ENCODE results near the gene TPSB2.
"Not testable (repeated sequence)": the region's sequence is repeated elsewhere in the genome, so short reads cannot be mapped to it uniquely, and the experiment has no call there.

DNA sequence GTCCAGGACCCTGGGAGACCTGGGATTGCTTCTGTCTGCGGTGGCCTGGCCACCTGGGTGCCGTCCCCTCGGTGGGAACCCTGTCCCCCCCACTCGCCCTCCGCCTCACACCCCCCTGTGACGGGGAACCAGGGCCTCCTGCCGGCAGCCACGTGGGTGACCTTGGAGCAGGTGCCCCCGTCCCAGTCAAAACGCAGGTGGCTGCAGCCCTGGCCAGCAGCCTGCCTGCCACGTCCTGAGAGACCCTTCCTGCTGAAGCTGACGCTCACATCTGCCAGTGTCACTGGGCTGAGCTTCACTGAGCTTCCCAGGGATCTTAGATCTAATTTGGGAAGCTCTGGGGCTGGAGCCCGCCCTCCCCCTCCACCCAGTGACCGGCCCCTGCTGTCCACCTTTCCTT lies 3.3 kb downstream of the TPSB2 start:
- TF ChIP-seq POLR2A (IDR thresholded peaks at IDR 0.05) = not testable (repeated sequence)
- TF ChIP-seq, protein P1, sequence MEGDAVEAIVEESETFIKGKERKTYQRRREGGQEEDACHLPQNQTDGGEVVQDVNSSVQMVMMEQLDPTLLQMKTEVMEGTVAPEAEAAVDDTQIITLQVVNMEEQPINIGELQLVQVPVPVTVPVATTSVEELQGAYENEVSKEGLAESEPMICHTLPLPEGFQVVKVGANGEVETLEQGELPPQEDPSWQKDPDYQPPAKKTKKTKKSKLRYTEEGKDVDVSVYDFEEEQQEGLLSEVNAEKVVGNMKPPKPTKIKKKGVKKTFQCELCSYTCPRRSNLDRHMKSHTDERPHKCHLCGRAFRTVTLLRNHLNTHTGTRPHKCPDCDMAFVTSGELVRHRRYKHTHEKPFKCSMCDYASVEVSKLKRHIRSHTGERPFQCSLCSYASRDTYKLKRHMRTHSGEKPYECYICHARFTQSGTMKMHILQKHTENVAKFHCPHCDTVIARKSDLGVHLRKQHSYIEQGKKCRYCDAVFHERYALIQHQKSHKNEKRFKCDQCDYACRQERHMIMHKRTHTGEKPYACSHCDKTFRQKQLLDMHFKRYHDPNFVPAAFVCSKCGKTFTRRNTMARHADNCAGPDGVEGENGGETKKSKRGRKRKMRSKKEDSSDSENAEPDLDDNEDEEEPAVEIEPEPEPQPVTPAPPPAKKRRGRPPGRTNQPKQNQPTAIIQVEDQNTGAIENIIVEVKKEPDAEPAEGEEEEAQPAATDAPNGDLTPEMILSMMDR (IDR thresholded peaks at IDR 0.05) = not testable (repeated sequence)

All from right lobe of liver (tissue), 4 donors.